HT-29 (cell line): ENCODE results near the gene RCAN2. TPM values are rescaled to one million over a fixed set of nuclear protein-coding genes. Genes with fewer than 3 reads are reported as not detected.
"Not testable (repeated sequence)": the region's sequence is repeated elsewhere in the genome, so short reads cannot be mapped to it uniquely, and the experiment has no call there.

ENCODE experiments used
- DNase-seq: peaks from one replicate; pipeline ENCODE4 v3.0.0-alpha.2; 2015; ENCODE audit warnings: low spot score
- total RNA-seq: library from RNA; depleted of rRNA; stranded (reverse); fragments of >200 nt; shearing (Covaris generic); gene quantifications from 2 replicates; pipeline ENCODE4 v1.2.3, GENCODE V29; 2014

The RCAN2 gene
- total RNA-seq, 1 experiment from 2014 or later = 0.03 TPM

DNA sequence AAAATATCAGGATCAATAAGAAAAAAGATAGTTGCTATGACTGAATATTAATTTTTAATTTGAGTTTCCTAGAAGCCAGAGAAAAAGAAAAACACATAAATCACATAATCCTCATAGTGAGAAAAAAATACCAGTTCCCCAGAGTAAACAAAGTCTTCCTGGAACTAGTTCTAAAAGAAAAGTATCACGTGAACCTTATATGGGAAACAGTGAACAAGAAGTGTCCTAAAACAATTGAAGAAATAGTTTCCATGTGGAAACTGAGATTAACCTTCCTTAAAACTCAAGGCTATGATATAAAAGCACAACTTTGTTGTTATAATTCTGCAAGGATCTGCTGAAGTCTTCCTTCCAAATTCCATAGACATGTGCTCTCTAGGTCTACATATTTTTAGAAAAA, 50.6 kb downstream of the RCAN2 start:
- DNase-seq = no peak

DNA sequence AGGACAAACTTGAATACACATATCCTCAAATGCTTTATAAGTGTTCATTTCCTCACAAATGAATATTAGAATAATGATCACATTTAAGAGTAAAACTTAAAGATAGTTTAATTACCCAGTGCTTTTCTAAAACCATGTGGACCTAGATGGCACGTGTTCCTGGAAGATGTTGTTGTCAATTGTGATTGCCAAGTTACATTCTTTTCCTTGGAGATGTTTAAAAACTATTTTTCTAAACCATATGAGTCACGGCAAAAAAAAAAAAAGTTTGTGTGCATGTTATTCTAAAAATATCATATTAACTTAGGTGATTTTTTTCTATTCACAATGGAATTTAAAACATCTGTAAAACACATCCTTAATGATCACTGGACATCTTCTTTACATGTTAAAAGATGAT, 51.1 kb downstream of the RCAN2 start:
- no peak for DNase-seq

DNA sequence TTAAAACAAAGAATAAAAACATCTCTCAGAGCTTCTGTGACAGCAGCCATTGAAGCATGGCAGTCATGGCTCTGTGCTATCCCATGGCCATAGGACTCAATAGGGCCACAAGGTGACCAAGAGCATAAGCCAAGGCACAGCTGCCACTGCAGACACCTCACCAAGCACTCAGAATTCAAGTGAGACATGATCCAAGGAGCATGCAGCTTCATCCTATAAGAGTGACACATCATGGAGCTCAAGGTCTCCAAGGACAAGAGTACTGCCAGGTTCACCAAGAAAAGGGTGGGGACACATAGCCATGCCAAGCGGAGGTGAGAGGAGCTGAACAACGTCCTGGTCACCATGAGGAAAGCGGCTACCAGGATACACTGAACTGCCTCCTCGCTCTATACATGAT, 53.0 kb downstream of the RCAN2 start:
- no peak for DNase-seq

DNA sequence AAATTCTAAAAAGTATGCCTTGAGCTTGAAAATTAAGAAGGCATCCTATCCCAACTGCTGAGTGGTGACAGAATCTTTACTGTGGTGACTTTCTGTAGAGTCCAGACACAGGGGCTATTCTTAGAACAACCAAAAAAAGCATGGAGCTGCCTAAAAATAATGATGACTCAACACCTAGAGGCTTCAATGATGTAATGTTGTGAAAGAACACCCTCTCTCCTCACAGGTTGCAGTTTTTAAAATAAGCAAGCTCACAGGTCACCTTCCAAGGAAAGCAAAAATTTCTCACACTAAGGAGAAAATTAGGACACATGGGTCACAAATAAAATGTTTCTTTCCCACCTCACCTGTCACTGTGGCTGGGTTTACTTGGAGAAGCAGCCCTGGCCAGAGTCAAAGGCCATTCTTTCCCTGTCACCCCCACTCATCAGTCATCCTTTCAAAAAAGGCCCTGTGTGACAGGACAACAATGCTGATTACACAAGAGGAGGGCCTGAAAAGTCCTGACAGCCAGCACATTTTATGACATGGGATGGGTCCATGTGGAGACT, 53.5 kb downstream of the RCAN2 start:
- DNase-seq = no peak

DNA sequence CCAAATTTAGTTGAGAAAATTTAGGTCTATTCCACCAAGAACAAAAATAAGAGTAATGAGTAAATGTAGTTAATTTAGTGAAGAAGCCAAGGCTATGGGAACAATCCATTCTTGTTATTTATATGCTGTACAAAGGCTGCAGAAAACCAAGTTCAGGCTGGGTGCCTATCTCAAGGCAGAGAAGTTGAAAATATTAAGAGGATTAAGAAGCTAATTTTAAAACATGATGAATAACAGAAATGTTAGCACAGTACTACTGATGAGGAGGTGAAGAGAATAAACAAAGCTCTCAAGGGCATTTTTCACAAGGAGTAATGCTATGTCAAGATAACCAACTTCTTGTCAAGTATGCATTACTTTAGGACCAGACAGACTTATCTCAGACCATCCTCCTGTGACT, 68.6 kb downstream of the RCAN2 start:
- DNase-seq = no peak

DNA sequence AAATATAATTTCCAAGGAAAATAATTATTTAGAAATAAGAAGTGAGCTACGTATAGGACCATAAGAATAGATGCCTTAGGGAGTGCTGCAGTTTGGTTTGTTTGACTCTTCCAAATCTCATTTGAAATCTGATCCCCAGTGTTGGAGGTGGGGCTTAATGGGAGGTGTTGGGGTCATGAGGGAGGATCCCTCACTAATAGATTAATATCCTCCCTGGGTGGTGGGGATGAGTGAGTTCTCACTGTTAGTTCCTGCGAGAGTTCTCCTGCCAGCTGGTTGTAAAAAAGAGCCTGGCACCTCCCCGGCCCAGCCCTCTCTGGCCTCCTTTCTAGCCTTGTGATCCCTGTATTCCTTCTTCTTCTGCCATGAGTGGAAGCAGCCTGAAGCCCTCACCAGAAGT, 69.3 kb downstream of the RCAN2 start:
- DNase-seq = no peak

DNA sequence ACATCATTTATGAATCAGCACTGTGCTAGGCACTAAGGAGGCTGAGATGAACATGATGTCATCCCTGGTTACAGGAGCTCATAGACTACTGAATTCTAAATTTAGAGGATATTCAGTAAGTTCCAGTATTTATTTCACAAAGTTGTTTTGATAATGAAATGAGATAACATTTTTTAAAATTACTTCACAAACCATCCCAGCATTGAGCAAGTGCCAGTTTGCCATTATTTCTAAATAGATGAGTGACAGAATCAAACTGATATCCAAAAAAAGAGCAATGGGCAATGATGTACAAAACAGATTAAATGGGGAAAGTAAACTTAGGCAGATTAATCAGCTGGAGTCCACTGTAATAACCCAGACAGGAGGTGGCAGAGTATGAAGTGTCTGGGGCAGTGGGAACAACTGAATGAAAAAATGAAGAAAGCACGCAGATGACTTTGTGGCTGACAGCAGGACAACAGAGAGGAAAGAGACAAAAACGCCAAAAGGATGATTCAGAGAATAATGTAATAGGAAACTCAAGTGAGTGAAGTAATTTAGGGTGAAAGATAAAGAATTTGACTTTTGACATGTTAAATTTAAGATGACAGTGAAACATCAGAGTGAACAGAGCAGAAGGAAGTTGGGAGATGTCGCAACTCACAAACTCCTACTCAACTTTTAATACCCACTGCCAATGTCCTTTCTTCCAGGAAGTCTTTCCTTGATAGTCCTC, 70.2 kb downstream of the RCAN2 start:
- no peak for DNase-seq

DNA sequence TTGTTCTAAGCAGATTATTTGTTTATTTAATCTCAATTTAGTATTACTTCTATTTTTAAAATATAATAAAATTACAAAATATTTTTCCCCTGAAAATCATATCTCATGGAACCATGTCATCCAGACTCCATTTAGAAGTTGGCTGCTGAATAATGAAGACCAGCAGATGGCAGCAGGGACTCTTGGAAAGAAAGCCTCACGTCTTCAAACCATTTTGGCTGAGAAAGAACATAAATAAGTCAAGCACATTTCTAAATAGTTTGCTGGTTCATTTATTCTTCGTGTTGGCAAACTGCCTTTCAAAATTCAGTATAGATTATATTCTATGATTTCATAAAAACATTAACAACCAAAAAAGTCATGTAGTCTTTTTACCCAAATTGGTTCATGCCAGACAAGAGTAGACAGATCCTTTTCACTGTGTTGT, 71.7 kb downstream of the RCAN2 start:
- peak; percentile 71 for DNase-seq

DNA sequence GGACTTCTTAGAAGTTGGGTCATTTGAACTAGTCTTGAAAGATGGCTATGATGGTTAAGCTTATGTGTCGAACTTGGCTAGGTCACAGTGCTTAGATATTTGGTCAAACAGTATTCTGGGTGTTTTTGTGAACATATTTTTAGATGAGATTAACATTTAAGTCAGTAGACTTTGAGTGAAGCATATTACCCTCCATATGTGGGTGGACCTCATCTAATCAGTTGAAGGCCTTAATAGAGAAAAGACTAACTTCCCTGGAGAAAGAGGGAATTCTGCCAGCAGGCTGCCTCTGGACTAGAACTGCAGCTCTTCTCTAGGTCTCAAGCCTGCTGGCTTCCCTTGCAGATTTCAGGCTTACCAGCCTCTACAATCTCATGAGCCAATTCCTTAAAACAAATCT, 76.9 kb downstream of the RCAN2 start:
- DNase-seq = no peak

DNA sequence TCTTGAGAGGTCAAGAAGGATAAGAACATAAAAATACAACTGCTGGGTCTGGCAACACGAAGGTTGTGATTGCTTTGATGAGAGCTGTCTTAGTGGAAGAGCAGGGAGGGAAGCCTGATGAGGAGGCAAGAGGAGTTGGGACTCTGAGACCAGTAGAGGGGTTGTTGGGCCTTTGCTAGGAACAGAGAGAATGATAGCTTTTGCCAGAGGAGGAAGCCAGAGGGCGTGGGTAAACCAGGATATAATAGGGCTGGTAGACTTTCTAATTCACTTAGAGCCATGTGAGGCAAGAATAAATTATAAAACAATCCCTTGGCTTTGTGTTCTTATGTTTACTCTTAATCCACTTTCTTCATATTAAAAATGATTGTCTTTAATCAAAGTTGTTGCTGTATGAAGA, 78.6 kb downstream of the RCAN2 start:
- peak; percentile 1 for DNase-seq

DNA sequence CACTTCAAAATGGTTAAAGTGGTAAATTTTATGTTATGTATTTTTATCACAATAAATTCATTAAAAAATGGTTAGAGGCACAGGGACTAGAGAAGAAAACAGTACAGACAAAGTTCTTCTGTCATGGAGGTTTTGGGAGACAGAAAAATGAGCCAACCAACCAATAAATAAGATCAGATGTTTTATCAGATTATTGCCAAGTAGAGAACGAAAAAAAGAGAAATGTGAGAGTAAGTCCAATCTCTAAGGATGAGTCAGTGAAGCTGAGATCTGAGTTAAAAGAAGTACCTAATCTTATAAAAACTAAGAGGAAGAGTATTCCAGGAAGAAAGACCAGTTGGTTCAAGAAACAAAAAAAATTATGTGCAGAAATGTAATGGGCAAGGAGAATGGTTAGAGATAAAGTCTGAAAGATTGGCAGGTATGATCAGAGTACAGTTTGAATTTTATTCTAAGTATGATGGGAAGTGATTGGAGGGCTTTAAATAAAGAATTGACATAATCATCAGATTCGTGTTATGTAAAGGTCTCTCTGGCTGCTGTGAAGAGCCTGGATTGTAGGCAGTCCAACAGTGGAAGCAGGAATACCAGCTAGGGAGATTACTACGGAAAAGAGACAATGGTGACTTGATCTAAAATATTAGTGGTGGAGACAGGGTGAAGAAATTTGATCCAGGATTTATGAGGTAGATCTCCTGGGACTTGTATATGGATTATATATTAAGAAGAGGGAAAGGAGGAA, 79.6 kb downstream of the RCAN2 start:
- DNase-seq = no peak

DNA sequence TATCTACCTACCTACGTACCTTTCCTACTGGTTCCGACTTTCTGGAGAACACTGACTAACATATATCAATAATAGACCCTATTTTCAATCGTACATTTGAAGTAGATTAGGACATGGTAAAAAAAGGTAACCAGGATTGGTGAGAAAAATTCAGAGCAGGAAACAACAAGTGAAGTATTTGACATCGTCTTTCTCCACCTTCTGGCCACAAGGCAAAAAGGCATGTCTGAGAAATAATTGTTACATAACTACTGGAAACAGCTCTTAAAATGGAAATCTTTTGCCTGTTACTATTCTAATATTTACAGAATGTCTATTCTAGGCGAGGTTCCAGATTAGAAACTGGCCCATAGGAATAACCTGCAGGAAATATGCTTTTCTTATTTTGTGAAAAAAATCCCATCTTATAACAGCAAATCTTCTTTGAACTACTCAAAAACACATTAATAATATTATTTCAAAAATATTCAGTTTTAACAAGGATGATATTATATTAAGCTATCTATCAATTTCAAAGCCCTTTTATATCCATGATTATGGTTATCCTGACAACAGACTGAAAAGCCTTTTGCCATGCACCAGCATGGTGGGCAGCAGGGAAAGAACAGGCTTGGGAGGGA, 80.8 kb downstream of the RCAN2 start:
- peak; percentile 52 for DNase-seq

DNA sequence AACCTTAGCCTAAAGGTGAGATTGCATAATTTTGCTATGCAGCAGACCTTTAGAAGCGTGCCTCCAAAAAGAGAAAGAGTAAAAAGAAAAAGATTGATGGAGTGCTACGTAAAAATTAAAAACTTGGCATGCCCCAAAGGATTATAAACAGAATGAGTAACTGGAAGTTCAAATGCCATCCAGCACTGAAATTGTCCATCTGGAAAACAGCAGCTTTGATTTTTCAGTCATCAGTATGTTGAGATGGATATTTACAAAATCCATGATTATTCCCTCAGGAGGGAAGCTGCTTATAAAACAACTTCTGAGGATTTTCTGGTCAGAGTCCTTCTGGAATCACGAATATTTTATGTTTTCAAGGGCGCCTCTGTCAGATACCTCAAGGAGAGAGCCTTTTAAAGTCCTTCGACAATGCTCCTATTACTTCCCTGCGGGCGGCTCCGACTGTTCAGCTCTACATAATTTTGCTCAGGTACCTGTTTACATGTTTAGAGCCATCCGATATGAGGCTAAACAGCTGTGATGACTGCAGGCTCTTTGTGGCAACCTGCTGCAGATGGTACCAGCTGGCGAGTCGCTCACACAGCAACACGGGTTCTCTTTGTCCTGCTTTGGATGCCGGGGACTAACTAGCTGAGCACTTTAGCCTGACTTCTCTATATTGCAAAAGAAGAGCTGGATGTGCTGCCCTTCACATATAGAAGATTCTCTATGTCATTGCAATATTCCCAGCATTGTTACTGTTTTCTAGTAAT, 83.3 kb downstream of the RCAN2 start:
- no peak for DNase-seq

DNA sequence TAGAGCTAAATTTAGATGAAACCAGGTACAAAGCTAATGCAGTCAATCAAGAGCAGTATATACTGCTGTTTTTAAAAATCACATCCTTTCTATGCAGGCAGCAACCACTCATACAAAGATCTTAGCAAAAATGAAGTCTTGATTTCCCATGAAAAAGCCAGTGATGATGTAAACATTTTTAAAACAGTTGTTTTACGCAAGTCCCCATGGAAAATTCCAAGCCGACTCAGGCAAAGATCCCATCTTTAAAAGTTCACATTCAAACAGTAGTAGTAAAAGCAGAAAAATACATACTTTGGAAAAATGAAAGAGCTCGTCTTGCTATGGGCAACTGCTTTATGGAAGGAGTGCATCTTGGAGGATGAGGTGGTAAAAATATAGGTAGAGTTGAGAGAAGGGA, 84.0 kb downstream of the RCAN2 start:
- DNase-seq = no peak

DNA sequence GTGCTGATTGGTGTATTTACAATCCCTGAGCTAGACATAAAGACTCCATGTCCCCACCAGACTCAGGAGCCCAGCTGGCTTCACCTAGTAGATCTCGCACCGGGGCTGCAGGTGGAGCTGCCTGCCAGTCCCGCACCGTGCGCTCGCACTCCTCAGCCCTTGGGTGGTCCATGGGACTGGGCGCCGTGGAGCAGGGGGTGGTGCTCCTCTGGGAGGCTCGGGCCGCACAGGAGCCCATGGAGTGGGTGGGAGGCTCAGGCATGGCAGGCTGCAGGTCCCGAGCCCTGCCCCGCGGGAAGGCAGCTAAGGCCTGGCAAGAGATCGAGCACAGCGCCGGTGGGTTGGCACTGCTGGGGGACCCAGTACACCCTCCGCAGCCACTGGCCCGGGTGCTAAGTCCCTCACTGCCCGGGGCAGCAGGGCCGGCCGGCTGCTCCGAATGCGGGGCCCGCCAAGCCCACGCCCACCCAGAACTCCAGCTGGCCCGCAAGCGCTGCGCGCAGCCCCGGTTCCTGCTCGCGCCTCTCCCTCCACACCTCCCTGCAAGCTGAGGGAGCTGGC, 85.5 kb downstream of the RCAN2 start:
- DNase-seq = not testable (repeated sequence)

DNA sequence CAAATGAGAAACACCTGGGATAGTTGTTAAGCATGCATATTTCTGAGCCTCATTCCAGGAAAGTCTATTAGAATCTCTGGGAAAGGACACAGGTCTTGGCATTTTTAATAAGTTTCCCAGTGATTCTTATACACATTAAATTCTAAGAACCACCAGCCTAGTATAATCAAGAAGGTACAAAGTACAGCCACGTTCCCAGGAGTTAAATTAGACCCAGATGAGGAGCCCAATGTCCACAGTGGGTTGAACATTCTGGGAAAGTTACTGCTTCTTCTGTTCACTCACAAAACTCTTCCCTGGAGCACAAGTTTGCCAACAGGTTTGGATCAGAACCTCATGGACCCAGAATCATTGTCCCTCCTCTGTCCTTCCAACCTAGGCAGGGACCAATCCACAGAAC, 90.4 kb downstream of the RCAN2 start:
- no peak for DNase-seq

DNA sequence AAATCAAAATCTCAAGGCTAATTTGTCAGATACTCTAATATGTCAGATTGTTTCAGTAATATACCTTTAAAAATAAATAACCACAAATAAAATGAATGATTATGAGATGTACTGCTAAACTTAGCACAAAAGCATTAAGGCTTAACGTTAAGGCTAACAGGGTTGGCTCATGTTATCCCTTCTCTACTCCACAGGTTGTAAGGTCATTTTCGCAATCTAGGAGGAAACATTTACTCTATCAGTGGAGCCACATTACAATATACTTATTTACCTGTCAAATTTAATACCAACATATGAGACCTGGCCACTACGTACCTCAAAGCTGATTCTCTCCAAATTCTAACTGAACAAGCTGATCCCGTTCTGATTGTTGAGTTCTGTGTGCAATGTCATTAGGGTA, 95.7 kb downstream of the RCAN2 start:
- no peak for DNase-seq

DNA sequence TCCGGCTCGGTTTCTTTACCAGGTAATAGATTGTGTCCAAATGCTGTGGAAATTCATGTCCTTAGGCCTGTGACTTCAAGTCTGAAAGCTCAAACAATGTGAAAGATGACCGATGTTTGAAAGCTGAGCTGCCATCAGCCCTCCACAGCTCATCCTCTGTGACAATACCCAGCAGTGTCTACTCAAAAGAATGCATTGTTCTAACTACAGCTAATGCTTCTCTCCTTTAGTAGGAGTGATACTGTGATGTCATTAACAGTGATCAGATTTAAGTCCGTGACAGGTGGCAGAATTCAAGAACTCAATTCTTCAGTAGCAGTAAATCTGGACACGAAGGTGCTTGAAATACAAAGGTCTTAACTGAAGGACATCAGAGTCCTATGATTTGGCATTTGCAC, 97.3 kb downstream of the RCAN2 start:
- no peak for DNase-seq

DNA sequence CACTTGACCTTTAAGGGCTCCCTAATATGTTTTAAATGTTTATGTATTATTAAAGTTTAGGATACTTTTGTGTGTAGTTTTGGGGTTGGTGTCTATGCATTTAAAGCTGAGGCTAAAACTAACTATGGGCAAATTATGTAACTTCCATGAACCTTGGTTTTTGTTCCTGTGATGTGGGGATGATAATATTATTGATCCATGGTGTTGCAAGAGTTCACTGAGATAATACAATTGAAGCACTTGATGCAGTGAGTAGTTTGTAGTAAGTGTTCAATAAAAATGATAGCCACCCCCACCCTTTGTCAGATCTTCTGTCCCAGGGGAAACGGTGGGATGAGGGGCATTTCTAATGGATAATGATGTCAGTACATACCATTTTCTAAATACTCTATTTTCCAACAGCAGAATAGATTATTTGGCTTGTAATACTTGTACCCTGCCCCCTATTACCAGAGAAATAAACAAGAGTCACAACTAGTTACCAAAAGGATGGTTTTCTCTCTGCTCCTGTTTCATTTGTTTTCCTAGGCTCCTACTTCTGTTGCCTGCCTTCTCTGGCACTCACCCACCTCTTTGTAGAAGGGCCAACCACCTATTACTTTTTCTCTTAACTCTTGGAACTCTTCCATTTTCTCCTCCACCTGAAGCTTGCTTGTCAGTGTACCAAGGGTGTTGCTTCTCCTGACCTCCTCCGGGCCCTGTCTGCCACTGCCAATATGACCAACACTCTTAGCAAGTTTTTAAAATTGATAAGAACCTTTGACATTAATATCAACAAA, 97.9 kb downstream of the RCAN2 start:
- no peak for DNase-seq

DNA sequence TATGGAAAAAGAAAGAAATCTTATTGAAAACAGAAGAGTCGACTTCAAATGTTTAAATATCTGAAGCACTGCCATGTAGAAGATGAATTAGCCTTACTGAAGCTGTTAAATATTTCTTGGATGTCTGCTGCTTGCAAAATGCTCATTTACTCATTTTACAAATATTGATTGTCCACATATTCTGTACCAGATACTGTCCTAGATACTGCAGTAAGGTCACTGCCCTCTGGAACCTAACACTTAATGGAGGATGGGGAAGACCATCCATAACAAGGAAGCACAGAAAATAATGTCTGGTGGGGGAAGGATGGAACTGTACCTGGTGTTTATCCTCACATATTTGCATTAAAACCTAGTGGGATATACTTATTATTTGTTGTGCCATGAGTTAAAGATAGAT, 99.0 kb downstream of the RCAN2 start:
- no peak for DNase-seq
